GM12878 (cell line): ENCODE data around the gene ISCA2. TPM values are rescaled to one million over a fixed set of nuclear protein-coding genes. Genes with fewer than 3 reads are reported as not detected.

Source experiments
- BRCA1 ChIP-seq: IDR thresholded peaks from 2 replicates; pipeline ENCODE4 v1.6.1; 2011; ENCODE audit warnings: low read depth, low read length, improper control_type of control experiment
- CBFB ChIP-seq: IDR thresholded peaks from 2 replicates; pipeline ENCODE4 v1.6.1; 2016; ENCODE audit warnings: antibody characterized with exemption, low read depth
- CBX3 ChIP-seq: fragments of 200-600 bp; sonication (generic); IDR thresholded peaks from 2 replicates; pipeline ENCODE4 v1.6.1; 2016; ENCODE audit warnings: low read depth, borderline replicate concordance
- HCFC1 ChIP-seq: fragments of 150-350 bp; IDR thresholded peaks from 2 replicates; pipeline ENCODE4 v1.6.1; 2014; ENCODE audit warnings: low read length
- HDGF ChIP-seq: fragments of 450-650 bp; IDR thresholded peaks from 2 replicates; pipeline ENCODE4 v1.6.1; 2016; ENCODE audit warnings: antibody characterized with exemption
- IKZF2 ChIP-seq, 2 experiments: fragments of 450-650 bp; IDR thresholded peaks; 2 replicates each; pipeline ENCODE4 v1.6.1; 2017; ENCODE audit warnings: mild to moderate bottlenecking in 2 of 2, moderate library complexity in 2 of 2
- LARP7 ChIP-seq: fragments of 450-650 bp; IDR thresholded peaks from 2 replicates; pipeline ENCODE4 v1.6.1; 2017; ENCODE audit warnings: mild to moderate bottlenecking
- NR2C2 ChIP-seq: IDR thresholded peaks from 2 replicates; pipeline ENCODE4 v1.6.1; 2011; ENCODE audit warnings: borderline replicate concordance, low read depth; ENCODE audit not compliant: control insufficient read depth, insufficient read length
- NR2F1 ChIP-seq: fragments of 450-650 bp; conservative IDR thresholded peaks from 2 replicates; pipeline ENCODE4 v1.6.1; 2017; ENCODE audit warnings: mild to moderate bottlenecking
- POLR2A ChIP-seq: IDR thresholded peaks from 2 replicates; pipeline ENCODE4 v1.6.1; 2011; ENCODE audit warnings: low read depth, mild to moderate bottlenecking, low read length
- RAD21 ChIP-seq: IDR thresholded peaks from 2 replicates; pipeline ENCODE4 v1.6.1; 2011; ENCODE audit warnings: mild to moderate bottlenecking, low read depth, low read length, moderate library complexity; ENCODE audit not compliant: insufficient read depth
- SMARCA5 ChIP-seq: fragments of 450-650 bp; IDR thresholded peaks from 2 replicates; pipeline ENCODE4 v1.6.1; 2017; ENCODE audit warnings: mild to moderate bottlenecking
- TAF1 ChIP-seq: IDR thresholded peaks from 2 replicates; pipeline ENCODE4 v1.6.1; 2011; ENCODE audit warnings: mild to moderate bottlenecking, low read depth, low read length, borderline replicate concordance
- TCF7 ChIP-seq: IDR thresholded peaks from 2 replicates; pipeline ENCODE4 v1.6.1; 2014; ENCODE audit warnings: antibody characterized with exemption, borderline replicate concordance
- USF2 ChIP-seq: IDR thresholded peaks from 2 replicates; pipeline ENCODE4 v1.6.1; 2011; ENCODE audit warnings: low read depth, low read length, improper control_type of control experiment, borderline replicate concordance
- WRNIP1 ChIP-seq: IDR thresholded peaks from 2 replicates; pipeline ENCODE4 v1.6.1; 2011; ENCODE audit warnings: low read depth, low read length, improper control_type of control experiment, borderline replicate concordance
- ZBED1 ChIP-seq: IDR thresholded peaks from 2 replicates; pipeline ENCODE4 v1.6.1; 2016; ENCODE audit warnings: borderline replicate concordance
- ZNF207 ChIP-seq: fragments of 450-650 bp; IDR thresholded peaks from 2 replicates; pipeline ENCODE4 v1.6.1; 2014; ENCODE audit warnings: antibody characterized with exemption, mild to moderate bottlenecking, borderline replicate concordance
- ZNF274 ChIP-seq: IDR thresholded peaks from one replicate; pipeline ENCODE4 v1.8.0; 2011; ENCODE audit not compliant: insufficient read length, insufficient read depth
- polyA plus RNA-seq, 11 experiments: library from polyadenylated mRNA; depleted of rRNA in 4 of 11; unstranded in 6 of 11; stranded (reverse) in 5 of 11; fragments of >200 nt; fragmentation: Nextera tagmentation in 4 of 11; fragmentation: Illumina TruSeq in 1 of 11; extraction: Ambion mirVana in 4 of 11; extraction: Trizol in 1 of 11; gene quantifications; 1 replicate in 1 of 11; 2 replicates in 10 of 11; pipeline versions ENCODE4 v1.2.1 to v1.2.3, GENCODE V29; 2011 to 2016; ENCODE audit warnings: inconsistent platforms in 2 of 11, missing spikeins in 2 of 11, low read depth in 1 of 11
- total RNA-seq, 4 experiments: library from RNA; depleted of rRNA in 3 of 4; stranded (reverse); fragments of >200 nt in 3 of 4; fragmentation: Illumina TruSeq in 1 of 4; extraction: Trizol in 1 of 4; gene quantifications; 2 replicates each; pipeline versions ENCODE4 v1.2.1 to v1.2.3, GENCODE V29; 2013 to 2021
- TF ChIP-seq, protein P1 (sequence below): fragments of 150-350 bp; IDR thresholded peaks from 2 replicates; pipeline ENCODE4 v1.6.1; 2016; ENCODE audit warnings: low read depth, low read length
- TF ChIP-seq, protein P2 (sequence below): IDR thresholded peaks from 2 replicates; pipeline ENCODE4 v1.6.1; 2011; ENCODE audit warnings: borderline replicate concordance, low read depth, mild to moderate bottlenecking, moderate library complexity, low read length; ENCODE audit not compliant: insufficient read depth, poor library complexity, severe bottlenecking

The ISCA2 gene
- total and polyA plus RNA-seq, 10 of the 15 experiments (the other 5 are each of a cell fraction or from before 2014, with no cell fraction given), result 7.5 to 116 (median 32.5) TPM

DNA sequence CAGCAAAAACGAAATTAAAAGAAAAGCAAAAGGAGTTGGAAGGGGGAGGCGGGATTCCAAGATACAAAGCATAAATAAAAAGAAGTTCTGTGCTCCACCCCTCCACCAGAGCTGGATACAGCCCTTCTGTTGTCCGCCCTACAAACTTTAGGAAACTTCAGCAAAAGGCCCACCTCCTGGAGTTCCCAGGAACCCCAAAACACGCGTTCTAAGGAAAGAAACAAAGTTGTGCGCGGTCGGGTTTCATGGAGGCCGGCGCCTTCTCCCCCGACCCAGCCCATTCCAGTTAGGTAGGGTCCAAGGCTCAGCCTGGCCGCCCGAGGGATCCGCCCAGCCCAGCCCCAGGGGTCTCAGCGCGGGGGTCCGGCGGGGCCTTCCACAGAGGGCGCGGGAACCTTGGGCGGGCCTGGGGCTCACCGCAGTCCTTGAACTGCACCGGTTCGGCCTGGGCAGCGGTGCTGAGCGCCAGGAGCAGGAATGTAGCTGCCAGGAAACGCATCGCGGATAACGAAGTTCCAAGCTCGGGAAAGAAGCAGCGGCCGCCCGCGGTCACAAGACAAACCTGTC, 706 bp upstream of the ISCA2 start, which contains the start of gene NPC2 (continued):
- TF ChIP-seq, protein P1, sequence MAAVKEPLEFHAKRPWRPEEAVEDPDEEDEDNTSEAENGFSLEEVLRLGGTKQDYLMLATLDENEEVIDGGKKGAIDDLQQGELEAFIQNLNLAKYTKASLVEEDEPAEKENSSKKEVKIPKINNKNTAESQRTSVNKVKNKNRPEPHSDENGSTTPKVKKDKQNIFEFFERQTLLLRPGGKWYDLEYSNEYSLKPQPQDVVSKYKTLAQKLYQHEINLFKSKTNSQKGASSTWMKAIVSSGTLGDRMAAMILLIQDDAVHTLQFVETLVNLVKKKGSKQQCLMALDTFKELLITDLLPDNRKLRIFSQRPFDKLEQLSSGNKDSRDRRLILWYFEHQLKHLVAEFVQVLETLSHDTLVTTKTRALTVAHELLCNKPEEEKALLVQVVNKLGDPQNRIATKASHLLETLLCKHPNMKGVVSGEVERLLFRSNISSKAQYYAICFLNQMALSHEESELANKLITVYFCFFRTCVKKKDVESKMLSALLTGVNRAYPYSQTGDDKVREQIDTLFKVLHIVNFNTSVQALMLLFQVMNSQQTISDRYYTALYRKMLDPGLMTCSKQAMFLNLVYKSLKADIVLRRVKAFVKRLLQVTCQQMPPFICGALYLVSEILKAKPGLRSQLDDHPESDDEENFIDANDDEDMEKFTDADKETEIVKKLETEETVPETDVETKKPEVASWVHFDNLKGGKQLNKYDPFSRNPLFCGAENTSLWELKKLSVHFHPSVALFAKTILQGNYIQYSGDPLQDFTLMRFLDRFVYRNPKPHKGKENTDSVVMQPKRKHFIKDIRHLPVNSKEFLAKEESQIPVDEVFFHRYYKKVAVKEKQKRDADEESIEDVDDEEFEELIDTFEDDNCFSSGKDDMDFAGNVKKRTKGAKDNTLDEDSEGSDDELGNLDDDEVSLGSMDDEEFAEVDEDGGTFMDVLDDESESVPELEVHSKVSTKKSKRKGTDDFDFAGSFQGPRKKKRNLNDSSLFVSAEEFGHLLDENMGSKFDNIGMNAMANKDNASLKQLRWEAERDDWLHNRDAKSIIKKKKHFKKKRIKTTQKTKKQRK, result no peak
- TF ChIP-seq ZBED1 (no peak), CBFB (0 out of 2 replicates have a peak, but pooled peaks have one; percentile 6), HCFC1 (no peak), NR2C2 (no peak), USF2 (no peak), SMARCA5 (peak; percentile 82; the same call in 1 of the 2 replicates), POLR2A (no peak; the same call in 1 of the 2 replicates), HDGF (no peak), CBX3 (no peak), RAD21 (no peak), BRCA1 (no peak), LARP7 (peak; percentile 40; the same call in 1 of the 2 replicates), TAF1 (no peak), ZNF274 (no peak), WRNIP1 (no peak), TCF7 (no peak), IKZF2 (IDR thresholded peaks at IDR 0.05) (peak; percentile 45 to 50; a peak in 3 of 4 replicates), NR2F1 (no peak), ZNF207 (no peak)
- TF ChIP-seq, protein P2, sequence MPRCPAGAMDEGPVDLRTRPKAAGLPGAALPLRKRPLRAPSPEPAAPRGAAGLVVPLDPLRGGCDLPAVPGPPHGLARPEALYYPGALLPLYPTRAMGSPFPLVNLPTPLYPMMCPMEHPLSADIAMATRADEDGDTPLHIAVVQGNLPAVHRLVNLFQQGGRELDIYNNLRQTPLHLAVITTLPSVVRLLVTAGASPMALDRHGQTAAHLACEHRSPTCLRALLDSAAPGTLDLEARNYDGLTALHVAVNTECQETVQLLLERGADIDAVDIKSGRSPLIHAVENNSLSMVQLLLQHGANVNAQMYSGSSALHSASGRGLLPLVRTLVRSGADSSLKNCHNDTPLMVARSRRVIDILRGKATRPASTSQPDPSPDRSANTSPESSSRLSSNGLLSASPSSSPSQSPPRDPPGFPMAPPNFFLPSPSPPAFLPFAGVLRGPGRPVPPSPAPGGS, result no peak
